Inflammatory macrophage treated with lipopolysaccharide for 1 hour (primary cell): ENCODE measurements around the gene PLCH1.

Experiments
- DNase-seq, 2 donors: peaks; one replicate each; pipeline ENCODE4 v3.0.0-alpha.2; 2020 to 2022

The PLCH1 gene

DNA sequence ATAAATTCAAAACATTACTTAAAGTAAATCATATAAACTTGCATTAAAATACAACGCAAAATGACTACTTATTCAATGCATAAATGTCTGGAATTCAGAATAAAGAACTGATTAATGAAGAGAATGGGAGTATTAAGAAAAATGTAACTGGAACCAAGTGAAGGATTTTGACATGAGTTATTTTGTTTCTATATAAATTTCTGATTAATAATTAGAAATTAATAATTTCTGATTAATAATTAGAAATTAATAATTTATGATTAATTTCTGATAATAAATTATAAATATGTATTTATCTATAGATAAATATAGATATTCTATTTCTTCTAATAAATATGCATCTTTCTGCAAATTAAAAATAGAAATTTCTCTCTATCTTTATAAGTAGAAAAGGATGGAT lies 291.4 kb downstream of the PLCH1 start:
- DNase-seq = no peak

DNA sequence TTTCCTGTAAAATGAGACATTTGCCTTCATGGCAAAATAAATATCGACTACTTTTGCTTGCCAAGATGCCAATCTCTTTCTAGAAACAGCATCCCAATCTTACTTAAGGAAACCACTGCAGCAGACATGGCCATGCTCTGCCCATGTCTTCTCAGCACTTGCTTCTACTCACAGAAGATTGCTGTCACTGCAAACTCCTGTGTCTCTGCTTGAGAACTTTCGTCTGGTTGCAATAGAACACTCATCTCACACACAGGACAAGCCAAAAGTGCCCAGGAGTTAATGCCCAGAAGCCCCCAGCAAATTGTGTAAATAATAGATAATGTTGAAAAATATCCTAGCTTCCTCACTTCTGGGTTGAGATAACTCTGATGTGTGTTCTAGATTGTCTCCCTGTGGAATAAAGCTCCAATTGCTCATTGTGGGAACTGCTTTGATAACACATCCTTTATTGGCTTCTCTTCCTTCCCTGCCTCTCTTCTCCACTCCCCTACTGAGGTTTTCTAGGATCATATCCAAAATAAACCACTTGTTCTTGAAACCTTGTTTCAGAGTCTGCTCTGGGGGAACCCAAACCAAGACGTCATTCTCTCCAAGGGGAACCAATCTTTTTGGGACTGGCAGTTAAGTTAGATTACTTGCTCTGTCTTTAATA lies 295.1 kb downstream of the PLCH1 start:
- DNase-seq = no peak

DNA sequence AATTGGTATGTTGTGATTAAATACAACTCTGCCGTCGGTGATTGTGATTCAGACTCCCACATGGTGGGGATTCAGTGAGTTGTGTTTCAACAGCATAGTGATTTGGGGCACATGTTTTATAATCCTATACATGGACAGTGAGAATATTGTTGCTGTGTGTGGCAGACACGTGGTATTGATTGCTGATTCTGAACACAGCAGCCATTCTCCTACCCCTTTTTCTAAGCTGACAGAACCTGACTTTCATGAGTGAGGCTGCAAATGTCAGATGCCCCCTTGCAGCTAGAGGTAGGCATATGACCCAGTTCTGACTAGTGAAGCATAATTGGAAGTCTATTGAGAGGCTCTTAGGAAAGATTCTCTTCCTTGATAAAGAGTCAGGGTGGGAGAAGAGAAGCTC lies 296.3 kb downstream of the PLCH1 start:
- no peak for DNase-seq

DNA sequence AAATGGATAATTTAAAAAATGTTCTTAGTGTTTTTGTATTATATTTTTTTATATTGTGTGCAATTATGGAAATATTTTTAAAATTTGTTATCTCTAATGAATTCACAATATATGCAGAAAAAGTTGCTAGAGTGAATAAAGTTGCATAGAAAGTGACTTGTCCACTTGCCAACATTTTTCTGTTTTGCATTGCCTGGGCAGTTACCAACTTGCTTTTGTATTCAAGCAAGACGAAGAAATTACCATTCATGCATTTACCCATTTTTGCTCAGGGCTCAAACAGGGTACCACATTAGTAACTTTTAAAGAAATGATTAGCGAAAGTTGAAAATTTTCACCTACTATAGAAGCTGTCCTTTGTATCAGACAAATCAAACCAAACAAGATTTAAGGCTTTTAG lies 298.5 kb downstream of the PLCH1 start:
- DNase-seq = no peak

DNA sequence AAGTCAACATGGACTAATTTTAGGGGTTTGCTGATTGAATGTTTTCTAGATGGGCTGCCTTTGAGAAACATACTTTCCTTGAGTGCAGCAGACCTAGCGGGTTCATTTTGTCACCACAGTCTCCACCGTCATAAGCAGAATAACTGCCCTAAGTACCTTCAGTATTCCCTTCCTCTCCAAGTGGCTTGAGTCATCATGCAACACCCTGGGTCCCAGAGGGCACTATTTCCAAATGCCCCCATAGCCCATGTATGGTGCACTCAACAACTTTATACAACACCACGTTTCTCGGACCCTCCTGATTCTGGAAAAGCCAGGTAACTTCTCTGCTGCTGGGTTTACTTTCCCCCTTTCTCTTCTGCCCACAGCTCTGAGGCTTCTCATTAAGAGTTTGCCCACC lies 300.1 kb downstream of the PLCH1 start:
- DNase-seq = no peak

DNA sequence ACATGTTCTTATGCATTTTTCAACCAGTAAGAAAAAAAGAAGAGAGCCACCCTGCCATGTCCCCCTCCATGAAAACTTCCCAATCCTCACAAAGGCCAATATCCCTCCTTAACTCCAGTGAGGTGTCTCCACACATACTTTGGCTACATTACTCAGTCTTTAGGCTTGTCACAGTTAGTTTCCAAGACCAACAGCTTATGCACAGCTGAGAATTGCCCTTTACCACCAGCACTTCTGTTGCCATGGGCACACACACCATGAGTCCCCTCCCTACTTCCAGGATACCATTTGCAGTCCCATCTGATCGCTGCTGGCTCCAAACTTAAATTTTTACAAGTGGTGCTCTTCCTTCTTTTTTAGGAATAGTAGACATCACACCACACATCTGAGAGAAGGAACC lies 301.1 kb downstream of the PLCH1 start:
- no peak for DNase-seq

DNA sequence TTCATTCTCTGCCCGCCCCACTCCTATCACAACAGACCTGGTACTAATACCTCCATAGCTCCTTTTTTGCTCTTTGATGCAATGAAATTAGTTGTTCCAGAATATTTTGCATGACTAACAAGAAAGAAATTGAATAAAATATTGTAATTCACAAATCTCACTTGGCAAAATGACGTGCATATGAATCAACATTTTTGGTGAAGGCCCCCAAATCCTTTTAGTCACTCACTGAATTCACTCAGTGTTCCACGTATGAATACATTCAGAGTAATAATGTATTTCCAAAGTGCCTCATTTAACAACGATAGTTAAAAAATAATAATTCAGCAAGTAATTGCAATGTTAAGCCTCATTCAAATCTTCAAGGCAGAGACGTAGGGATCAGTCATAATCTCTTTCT lies 302.8 kb downstream of the PLCH1 start:
- DNase-seq = no peak

DNA sequence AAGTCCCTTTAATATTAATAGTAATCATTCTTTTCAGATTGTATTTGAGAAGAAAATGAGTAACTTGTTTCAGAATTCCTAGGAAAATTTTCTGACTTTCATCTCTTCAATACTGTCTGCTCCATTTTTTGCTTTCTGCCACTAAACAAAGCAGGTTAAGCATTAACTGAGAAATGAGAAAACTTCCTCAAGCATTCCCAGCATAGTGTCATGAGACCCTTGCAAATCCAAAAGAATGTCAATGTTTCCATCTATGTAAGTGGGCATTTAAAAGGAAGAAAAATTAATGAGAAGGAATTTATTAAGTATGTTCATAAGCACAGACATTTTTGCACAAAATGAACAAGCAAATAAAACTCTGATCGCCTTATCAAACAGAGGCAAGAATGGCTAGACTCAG lies 303.4 kb downstream of the PLCH1 start:
- no peak for DNase-seq

DNA sequence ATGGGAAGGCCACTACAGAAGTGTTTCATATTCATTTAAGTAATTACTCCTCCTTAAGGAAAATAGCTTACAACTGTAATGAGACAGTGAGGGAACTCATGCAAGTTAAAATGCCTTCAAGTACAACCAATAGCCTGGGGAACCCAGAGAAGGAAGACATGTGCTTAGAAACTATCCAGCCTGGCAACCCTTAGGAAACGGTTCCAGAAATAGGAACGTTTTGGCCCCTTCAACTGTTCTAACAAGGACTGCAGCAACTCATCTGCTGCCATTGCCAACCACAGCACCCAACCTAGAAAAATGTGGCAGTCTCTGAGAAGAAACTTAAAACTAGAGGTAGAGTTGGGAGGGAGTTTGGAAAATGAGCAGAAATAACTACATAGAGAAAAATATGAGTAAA lies 303.8 kb downstream of the PLCH1 start:
- DNase-seq = no peak

DNA sequence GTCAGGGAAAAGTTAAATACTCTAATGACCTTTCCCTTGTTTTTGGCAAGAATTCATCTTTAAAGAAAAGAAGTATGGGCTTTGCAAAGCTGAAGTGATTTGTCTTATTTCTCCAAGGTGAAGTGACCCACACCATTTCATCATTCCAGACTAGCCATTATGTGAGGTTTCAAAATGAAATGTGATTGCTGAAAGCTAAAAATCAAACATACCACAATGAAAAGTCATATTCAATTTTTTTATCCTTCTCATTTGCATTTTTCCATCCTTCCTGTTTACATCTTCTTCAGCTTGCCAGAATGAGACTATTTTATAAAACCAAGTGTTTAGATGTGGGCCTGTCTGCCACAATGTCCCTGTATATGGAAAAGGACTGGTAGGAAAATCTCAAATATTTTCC lies 309.1 kb downstream of the PLCH1 start:
- DNase-seq = no peak

DNA sequence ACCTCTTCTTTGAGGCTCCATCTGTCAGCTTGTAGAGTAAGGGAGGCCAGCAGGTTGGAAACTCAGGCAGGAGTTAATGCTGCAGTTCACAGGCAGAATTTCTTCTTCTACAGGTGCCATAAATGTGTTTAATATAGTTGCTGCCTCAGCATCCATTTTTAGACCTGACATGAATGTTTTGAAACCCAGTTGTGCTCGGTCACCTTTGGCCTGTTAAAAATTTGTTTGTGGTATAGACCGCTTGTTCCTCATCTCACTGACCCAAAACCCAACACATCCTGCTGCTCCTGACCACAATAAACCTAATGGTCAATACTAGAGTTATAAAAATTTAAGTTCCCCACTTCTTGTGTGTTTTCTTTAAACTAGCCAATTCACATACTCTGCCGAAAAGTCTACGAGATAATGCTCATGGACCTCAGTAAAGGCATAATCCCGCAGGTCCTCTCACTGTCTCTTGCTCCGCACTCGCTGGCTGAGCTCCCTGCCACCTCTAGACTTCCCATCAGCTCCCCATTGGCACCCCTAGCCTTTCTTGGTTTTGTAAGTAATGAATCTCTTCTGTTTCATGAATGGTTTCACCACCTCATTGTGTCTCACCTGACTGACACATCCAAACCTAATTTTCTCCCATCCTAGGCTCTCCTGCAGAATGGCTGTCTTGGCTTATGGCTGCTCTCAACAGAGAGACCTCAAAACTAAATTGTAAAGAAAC lies 312.9 kb downstream of the PLCH1 start:
- no peak for DNase-seq

DNA sequence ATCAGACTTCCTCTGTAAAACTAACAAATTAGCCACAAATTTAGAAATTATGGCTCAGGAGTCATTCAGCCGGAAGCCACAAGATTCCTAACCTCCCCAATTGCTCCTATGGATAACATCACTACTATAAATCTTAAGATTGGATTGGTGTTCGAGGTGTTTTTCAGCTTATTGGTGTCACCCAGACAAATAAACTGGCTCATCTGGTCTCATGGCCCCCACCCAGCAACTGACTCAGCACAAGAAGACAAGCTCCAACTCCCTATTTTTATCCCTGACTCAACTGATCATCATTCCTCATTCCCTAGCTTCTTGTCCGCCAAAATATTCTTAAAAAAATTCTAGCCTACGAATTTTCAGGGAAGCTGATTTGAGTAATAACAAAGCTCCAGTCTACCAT lies 316.3 kb downstream of the PLCH1 start:
- no peak for DNase-seq

DNA sequence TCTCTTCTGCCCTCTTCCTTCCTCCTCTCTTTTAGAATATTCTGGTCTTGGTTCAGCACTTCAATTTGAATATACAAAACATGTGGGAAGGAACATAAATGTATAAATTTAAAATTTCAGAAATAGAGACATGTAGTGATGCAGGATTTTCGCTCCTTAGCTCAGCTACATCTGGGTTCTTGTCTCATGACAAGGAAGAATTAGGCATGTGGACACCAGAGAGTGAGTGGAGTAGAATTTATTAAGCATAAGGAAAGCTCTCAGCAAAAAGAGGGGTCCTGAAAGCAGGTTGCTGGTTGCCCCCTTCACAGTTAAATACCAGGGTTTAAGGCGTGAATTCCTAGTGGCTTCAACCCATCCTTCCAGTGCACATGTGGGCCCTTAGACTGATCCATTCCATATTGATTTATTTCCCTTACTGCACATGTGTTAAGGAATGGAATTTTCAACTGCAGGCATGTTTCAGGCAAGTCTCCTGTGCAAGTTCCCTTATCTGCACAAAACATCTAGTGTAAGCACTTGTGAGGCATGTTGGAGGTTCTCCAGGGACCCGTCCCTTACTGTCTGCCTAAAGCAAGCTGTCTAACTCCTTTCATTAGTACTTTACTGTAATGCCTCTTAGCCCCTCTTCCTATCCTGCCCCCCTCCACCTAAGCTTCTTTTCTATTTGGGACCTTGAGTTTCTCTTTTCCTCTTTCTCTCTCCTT lies 318.2 kb downstream of the PLCH1 start:
- no peak for DNase-seq

DNA sequence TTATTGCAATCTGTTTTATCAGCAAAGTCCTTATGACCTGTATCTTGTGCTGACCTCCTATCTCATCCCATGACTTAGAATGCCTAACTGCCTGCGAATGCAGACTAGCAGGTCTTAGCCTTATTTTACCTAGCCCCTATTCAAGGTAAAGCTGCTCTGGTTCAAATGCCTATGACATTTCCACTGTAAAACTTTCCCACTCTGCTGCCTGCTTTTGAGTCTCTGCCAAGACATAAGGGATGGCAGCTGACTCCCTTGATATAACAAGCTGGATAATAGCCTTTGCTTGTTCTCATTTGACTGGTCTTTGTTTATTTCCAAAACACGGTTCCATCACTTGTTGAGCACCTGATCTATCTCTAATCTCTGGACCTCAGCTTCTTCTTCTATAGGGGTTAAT lies 319.5 kb downstream of the PLCH1 start:
- DNase-seq = no peak

DNA sequence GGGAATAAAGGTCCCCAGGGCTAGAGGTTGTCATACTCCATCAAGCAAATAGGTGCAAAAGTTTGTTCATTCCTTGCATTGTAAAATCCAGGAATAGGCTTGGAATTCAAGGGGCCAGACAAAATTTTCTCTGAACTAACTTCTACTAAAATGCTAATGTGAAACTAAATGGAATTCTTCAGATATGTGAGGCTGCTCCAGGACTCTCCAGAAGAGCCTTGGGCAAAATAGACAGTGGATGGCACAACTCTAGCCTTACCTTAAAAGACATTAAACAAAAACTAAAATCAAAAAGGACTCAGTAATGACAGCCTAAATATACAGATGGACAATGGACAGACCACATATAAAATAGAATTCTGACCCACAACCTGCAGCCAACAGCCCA lies 320.6 kb downstream of the PLCH1 start:
- no peak for DNase-seq

DNA sequence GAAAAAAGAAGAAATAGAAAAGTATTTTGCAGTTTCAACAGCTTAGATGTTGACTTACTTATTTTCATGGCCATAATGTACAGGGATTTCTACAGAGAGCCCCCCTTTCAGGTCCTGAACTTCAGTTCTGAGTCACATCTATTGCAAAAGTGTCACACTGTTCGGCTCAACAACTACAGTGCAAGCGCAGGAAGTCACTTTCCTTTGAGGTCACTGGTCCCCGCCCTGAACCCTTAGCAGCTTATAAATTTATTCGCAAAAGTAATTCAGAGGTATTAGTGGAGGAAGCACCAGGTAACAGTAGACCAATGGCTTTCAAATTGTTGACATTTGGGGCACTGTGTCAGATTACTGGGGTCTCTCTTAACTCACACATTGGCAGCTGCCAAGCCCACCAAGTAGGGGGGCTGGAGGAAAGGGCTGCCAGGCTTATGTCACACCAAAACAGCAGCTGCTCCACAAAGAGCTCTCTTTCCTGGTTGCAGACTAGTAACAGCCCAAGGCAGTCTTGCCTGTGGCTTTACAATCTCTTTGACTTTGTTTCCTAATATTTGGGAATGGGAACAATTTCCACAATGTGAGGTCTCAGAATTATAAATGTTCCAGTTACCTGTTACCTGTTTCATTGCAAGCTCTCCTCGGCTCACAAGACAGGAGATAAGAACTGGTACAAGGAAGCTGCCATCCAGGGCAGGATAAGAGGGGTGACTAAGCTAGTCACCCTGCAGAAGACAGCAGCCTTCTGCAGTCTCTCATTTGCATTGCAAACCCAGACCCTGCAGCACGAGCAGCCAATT lies 321.1 kb downstream of the PLCH1 start:
- no peak for DNase-seq

DNA sequence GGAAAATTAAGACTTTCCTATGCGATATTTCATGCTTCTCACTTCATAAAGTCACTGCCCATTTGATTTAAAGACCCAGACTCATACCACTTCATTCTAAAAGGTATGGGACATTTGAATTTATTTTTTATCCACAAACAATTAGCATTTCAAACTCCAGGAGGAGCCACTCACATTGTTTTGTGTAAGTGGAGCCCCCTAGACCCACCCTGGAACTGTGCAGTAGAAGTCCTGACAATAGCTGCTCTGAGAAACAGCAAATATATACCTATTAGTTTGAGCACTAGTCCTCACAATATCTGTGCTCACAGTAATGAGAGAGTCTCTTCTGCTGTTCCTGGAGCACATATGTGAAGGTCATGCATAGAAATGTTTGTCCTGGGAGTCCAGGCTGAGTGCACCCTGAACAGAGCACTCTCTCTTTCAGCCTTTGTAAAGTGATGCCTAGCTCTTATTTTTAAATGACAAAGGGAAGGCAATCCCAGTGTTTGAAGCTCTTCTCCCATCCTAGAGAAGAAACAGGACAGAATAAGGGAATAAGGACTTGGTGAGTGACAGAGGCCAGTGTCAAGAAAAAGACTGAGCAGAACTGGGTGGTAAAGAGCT lies 323.9 kb downstream of the PLCH1 start:
- DNase-seq = no peak

DNA sequence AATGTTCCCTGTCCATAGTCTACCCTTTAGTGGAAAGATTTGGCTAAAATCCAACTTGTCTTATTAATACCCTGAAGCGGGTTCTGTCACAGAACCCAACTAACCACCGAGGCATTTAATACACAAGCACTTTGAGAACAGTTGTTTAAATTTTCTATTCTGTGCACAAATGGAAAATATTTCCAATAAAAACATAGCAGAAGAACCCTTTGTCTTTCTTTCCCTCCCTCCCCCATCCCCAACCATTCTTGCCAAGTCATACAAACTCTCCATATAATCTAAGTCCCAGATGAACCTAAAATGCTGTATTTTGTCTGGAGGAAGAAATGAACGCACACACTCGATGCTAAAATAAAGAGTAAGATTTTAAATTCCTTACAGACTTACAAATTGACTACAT lies 324.5 kb downstream of the PLCH1 start:
- DNase-seq = no peak

DNA sequence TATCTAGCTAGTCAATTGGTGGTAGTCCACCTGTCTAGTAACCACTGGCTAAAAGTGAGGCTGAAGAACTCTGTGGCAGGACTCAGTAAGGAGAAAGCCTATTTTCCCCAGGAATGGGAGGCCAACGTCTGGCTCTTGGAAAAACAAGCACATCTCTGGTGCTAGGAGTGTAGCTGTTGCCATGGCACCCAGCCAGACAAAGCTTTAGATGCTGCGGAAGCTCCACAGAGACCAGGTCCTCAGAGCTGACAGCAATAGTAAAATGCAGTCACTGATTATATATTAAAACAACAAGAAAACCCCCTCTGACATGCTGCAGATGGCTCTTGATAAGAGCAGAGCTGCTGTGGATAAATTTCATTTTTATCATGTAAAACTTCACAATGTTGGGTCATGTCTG lies 326.5 kb downstream of the PLCH1 start:
- DNase-seq = no peak

DNA sequence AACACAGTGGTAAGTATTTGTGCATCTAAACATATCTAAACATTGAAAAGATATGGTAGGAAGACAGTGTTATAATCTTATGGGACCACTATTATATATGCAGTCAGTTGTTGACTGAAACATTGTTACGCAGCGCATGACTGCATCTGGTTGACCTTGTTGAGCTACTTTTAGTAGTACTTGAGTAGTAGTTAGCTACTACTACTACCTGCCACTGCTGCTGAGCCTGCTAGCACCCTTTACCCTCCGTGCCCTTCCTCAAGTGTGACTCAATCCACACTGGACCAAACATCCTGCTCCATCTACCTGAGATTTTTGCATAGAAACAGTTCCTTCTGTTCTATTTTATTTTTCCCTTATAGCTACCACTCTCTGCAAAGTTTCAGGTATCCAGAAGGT lies 327.8 kb downstream of the PLCH1 start:
- no peak for DNase-seq

DNA sequence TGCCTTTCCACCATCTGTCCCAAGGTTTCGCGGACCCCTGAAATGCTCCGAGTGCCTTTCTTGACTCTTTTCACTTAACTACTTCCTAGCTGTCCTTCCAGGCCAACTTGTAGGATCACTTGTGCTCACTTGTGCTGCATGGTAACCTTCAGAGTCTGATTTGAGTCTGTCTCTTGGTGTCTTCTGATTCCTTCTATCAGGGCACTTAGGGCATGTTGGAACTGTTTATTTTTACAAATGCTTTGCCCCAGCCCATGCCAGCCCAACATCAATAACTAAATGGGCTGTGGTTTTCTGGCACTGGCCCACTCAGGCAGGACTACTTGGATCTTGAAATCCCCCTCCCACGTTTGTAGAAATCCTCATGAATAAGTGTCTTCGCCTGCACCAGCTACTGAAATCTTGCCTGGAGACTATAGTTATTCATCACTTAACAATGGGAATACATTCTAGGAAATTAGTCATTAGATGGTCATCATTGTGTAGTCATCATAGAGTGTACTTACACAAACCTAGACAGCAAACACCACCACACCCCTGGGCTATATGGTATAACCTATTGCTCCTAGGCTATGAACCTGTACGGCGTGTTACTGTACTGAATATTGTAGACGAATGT lies 328.3 kb downstream of the PLCH1 start:
- no peak for DNase-seq

DNA sequence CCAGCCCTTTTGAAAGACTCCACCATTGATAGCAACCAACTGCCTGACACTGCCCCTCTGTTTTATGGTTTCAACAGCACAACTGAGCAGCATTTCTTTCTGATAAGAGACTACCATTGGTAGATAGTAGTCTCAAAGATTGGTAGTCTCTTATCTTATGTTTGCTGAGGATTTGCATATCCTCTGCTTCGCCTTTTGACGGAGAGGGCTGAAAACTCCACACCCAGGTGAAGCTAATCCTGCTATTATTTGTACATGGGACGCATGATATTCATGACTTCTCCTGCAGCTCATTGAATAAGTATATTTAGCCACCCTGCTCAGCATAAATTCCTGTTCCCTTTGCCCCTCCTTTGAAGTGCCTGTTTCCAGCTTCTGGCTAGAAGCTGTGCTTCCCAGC lies 332.0 kb downstream of the PLCH1 start:
- DNase-seq = no peak
